Measurements from ENCODE around the gene DLGAP4. TPM values are rescaled to one million over a fixed set of nuclear protein-coding genes. Genes with fewer than 3 reads are reported as not detected.

Gene DLGAP4
- polyA plus RNA-seq, 1 donor (not counting 4 experiments of a cell fraction or from before 2014, with no cell fraction given): 9.6 TPM

GRCh38 chr20:36355469-36356171 lies 49.5 kb downstream of the DLGAP4 start:
- Histone ChIP-seq H3K36me3 (ENCODE audit: control insufficient read depth in 2 of 2, extremely low read depth in 1 of 2, insufficient read depth in 2 of 2, low read length in 2 of 2) (no peaks in the 10 kb centered on the region), H3K4me1 (ENCODE audit: control insufficient read depth, extremely low read depth, insufficient read depth, low read length) (no peaks in the 10 kb centered on the region), H4K20me1 (ENCODE audit: control insufficient read depth, extremely low read depth, insufficient read depth, low read length) (no peaks in the 10 kb centered on the region), H2AFZ (ENCODE audit: control insufficient read depth, low read length) (no peak overlapping the region), H3K27ac (ENCODE audit: control insufficient read depth, insufficient read depth, low read length) (no peak overlapping the region), H3K9me1 (ENCODE audit: control insufficient read depth, extremely low read depth, insufficient read depth, low read length) (no peaks in the 10 kb centered on the region), H3K9me3 (ENCODE audit: control insufficient read depth, low read depth, low read length) (no peaks in the 10 kb centered on the region), H3K4me3 (ENCODE audit: control insufficient read depth in 2 of 3, extremely low read depth in 1 of 3, insufficient read depth in 2 of 3, low read depth in 1 of 3, low read length in 3 of 3) (no peak overlapping the region), H3K79me2 (ENCODE audit: control insufficient read depth, insufficient read depth, low read length) (no peaks in the 10 kb centered on the region), H3K27me3 (ENCODE audit: control insufficient read depth, extremely low read depth, insufficient read depth, low read length) (no peaks in the 10 kb centered on the region), H3K9ac (ENCODE audit: control insufficient read depth, extremely low read depth, insufficient read depth, low read length) (no peak overlapping the region), H3K4me2 (ENCODE audit: control insufficient read depth, extremely low read depth, insufficient read depth, low read depth, low read length) (no peak overlapping the region)
- dilution Hi-C loops (cut with MboI; ENCODE audit: extremely low pct_ligation_motif_present, low sequenced_read_pairs): no loop called here
- no peak for TF ChIP-seq EZH2 (IDR thresholded peaks at IDR 0.05; ENCODE audit: low read length)
- TF ChIP-seq CTCF (optimal IDR thresholded peaks at IDR 0.05 in 1 of 3, IDR thresholded peaks at IDR 0.05 in 1 of 3, conservative IDR thresholded peaks at IDR 0.05 in 1 of 3; ENCODE audit: extremely low read depth in 1 of 3, insufficient read depth in 2 of 3, low read length in 3 of 3): no peak
- DNase-seq (ENCODE audit: low read depth, low spot score) (no peak), FAIRE-seq (no peak)

DNA sequence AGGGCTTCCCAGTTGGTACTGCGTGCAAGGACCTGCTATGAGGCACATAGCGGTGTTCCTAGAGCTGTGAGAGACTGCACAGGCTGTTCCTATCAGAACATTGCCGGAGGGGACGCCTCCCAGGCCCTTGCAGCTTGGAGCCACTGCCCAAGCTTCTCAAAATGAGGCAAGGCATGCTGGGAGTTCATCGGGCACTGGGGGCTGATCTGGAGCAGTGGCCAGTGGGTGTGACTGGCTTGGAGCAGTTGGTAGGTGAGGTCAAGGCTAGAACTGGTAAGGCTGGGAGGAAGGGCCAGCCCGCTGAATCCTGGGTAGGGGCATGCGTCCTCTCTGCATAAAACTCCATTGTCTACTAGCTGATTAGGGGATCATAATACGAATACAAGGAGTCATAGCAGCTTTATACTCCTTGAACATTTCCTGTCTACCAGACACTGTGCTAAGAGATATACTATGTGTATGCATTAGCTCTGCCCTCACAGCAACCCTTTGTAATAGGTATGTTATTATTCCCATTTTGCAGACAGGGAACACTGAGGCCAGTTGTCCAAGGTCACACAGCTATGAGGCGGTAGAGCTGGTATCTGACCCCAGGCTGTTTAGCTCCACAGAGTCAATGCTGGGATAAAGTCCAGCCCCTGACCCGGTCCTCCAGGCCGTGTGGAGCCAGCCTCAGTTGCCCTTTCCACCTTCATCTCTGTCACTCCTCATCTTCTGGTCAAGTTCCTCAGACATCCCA lies 53.7 kb downstream of the DLGAP4 start:
- no peaks in the 10 kb centered on the region for H3K79me2 ChIP-seq (ENCODE audit: control insufficient read depth, insufficient read depth, low read length)
- H4K20me1 ChIP-seq (ENCODE audit: control insufficient read depth, extremely low read depth, insufficient read depth, low read length): peaks cover 2% of the 10 kb centered on the region
- no peak overlapping the region for H3K27ac ChIP-seq (ENCODE audit: control insufficient read depth, insufficient read depth, low read length)
- no peaks in the 10 kb centered on the region for H3K9me1 ChIP-seq (ENCODE audit: control insufficient read depth, extremely low read depth, insufficient read depth, low read length)
- no peak overlapping the region for H3K9ac ChIP-seq (ENCODE audit: control insufficient read depth, extremely low read depth, insufficient read depth, low read length)
- dilution Hi-C loops (cut with MboI; ENCODE audit: extremely low pct_ligation_motif_present, low sequenced_read_pairs): no loop called here
- no peak overlapping the region for H3K4me2 ChIP-seq (ENCODE audit: control insufficient read depth, extremely low read depth, insufficient read depth, low read depth, low read length)
- DNase-seq (ENCODE audit: low read depth, low spot score): no peak
- H3K27me3 ChIP-seq (ENCODE audit: control insufficient read depth, extremely low read depth, insufficient read depth, low read length): no peaks in the 10 kb centered on the region
- FAIRE-seq: no peak
- H3K9me3 ChIP-seq (ENCODE audit: control insufficient read depth, low read depth, low read length): no peaks in the 10 kb centered on the region
- H2AFZ ChIP-seq (ENCODE audit: control insufficient read depth, low read length): no peak overlapping the region
- TF ChIP-seq CTCF (optimal IDR thresholded peaks at IDR 0.05 in 1 of 3, IDR thresholded peaks at IDR 0.05 in 1 of 3, conservative IDR thresholded peaks at IDR 0.05 in 1 of 3; ENCODE audit: extremely low read depth in 1 of 3, insufficient read depth in 2 of 3, low read length in 3 of 3): no peak
- no peak for TF ChIP-seq EZH2 (IDR thresholded peaks at IDR 0.05; ENCODE audit: low read length)
- H3K4me3 ChIP-seq (ENCODE audit: control insufficient read depth in 2 of 3, extremely low read depth in 1 of 3, insufficient read depth in 2 of 3, low read depth in 1 of 3, low read length in 3 of 3): no peak overlapping the region
- no peaks in the 10 kb centered on the region for H3K36me3 ChIP-seq (ENCODE audit: control insufficient read depth in 2 of 2, extremely low read depth in 1 of 2, insufficient read depth in 2 of 2, low read length in 2 of 2)
- no peaks in the 10 kb centered on the region for H3K4me1 ChIP-seq (ENCODE audit: control insufficient read depth, extremely low read depth, insufficient read depth, low read length)
